Activated T-cell treated with anti-CD3 and anti-CD28 coated beads for 24 hours (primary cell): ENCODE data around the gene PTPRT.
"Not testable (repeated sequence)": the region's sequence is repeated elsewhere in the genome, so short reads cannot be mapped to it uniquely, and the experiment has no call there.

ENCODE experiments used
- DNase-seq: peaks from one replicate; pipeline ENCODE4 v3.0.0-alpha.2; 2020; ENCODE audit warnings: low read depth

PTPRT gene

GRCh38 chr20:42910808-42911207, 278.9 kb downstream of the PTPRT start:
- not testable (repeated sequence) for DNase-seq

- no peak for DNase-seq
Observed at GRCh38 chr20:42907730-42908129, 282.0 kb downstream of the PTPRT start.

DNA sequence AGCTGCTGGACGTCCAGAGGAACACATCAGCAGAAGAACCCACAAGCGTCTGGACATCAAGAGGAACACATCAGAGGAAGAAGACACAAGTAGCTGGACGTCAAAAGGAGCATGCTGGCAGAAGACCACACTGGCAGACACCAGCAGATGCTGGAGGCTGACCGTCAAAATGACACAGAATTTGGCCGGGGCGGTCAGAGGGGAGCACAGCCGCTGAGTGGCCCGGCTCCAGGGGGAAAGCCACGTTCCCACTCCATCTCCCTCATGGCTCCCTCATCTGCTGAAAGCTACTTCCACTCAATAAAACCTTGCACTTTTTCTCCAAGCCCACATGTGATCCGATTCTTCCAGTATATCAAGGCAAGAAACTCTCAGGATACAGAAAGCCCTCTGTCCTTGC, 283.6 kb downstream of the PTPRT start:
- no peak for DNase-seq

DNA sequence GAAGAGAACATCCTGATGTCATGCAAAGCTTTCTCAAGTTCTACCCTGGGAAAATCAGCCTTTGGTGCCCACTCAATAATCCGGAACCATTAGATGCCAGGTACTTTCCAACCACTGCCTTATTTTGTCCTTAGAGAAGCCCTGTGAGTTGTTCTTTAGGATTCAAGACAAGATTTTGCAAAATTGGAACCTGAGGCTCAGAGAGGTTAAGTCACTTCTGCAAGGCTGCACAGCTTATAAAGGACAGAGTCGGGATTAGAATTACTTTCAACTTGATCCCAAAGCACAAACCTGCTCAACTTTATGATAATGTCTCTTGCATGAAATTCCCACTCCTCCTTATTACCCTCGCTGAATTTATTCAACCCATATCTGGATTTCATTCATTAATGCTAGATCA, 287.2 kb downstream of the PTPRT start:
- no peak for DNase-seq

- no peak for DNase-seq
Observed at GRCh38 chr20:42901689-42902440, 287.8 kb downstream of the PTPRT start.

- DNase-seq, result not testable (repeated sequence)
Observed at GRCh38 chr20:42900764-42901163, 288.9 kb downstream of the PTPRT start.

DNA sequence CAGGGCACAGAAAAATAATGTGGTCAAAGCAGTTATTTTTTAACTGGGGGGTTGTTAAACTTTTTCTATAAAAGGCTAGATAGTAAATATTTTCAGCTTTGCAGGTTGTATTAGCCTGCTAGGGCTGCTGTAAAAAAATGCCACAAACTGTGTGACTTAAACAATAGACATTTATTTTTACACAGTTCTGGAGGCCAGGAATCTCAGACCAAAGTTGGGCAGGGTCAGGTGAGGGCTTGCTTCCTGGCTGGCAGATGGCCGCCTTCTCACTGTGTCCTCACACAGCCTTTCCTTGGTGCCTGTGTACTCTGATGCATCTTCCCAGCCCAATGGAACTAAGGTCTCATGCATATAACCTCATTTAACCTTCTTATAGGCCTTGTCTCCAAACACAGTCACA, 294.7 kb downstream of the PTPRT start:
- DNase-seq, result no peak

DNA sequence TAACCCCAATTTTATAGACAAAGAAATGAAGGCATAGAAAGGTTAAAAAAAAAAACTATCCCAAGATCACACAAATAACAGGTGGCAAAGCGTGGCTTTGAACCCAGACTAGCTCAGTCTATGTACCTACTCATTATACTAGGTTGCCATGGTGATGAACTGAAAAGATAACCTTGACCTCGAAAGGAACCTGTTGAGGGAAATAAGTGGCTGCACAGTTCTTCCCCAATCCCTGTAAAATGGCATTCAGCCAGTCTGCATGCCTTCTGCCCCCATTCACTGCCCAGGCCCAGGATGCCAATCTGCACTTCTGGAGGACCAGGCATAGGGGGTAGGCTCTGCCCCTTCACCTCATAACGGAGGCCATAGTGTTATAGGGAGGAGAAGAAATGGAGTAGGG, 295.2 kb downstream of the PTPRT start:
- no peak for DNase-seq

DNA sequence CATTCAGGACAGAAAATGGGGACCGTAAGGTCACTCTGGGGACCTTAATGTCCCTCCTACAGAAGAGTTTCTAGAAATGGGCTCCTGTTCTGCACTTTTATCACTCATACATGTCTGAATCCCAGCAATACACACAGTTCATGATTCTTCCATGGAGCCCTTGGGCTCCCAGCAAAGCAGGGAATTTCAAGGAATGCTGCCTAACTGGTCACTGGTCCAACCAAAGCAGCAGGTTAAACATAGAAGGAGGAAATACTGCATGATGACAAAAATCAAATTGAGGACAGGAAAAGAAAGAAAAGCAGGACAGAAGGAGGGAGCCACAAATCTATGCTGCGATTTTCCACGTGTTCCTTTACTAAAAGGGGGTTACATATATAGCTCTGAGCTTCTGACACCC, 300.2 kb downstream of the PTPRT start:
- no peak for DNase-seq

GRCh38 chr20:42887281-42887680, 302.4 kb downstream of the PTPRT start:
- no peak for DNase-seq

- no peak for DNase-seq
Observed at GRCh38 chr20:42886801-42887200, 302.9 kb downstream of the PTPRT start.

DNA sequence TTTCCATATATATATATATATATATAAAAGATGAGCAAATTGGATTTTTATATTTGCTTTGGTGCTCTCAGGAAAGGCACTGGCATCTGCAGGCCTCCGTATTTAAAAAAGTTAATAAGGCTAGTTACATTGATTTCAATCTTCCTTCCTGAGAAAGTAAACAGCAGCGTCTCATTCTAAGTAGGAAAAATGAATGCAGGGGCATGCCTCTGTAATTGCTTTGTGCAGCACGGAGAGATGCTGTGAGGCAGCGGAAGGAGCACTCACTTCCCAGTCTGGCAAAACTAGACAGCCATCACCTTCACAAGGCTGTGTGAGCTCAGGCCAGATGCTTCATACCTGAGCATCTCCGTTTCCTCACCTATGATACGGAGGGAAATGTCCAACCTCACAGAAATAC, 303.7 kb downstream of the PTPRT start:
- DNase-seq, result no peak

DNA sequence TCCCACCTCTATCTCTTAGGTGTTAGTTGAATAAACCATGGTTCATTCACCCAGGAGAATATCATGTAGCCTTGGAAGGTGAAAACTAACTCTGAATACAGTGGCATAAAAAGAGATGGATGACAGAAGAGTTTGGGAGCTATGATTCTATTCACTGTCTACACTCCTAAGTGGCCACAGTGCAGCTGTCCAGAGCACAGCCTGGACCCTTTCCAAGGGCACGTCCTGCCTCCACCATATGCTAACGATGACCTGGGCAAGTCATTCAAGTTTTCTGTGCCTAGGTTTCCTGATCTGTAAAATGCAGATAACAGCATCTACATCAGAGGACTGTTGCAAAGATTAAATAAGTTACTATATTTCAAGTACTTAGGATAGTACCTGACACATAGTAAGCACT, 314.1 kb downstream of the PTPRT start:
- DNase-seq, result no peak

GRCh38 chr20:42873259-42873658, 316.4 kb downstream of the PTPRT start:
- no peak for DNase-seq

DNA sequence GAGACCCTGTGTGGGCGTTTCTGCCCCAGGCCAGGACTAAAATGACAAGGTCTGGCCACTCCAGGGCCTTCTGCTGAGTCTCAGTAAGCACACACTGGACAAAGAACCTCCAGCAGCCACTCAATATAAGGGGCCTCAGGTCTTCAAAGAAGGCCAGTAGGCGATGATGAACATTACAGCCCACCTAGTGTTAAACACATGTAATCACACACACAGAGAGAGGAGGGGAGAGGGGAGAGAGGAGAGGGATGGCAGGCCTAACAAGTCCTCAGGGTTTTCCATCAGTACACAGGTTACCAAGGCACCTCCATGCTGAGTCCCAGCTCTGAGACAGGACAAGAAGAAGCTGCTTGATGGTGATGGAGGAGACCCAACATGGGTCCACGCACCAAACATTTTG, 325.6 kb downstream of the PTPRT start:
- DNase-seq, result no peak

- no peak for DNase-seq
Observed at GRCh38 chr20:42862446-42862845, 327.3 kb downstream of the PTPRT start.

DNA sequence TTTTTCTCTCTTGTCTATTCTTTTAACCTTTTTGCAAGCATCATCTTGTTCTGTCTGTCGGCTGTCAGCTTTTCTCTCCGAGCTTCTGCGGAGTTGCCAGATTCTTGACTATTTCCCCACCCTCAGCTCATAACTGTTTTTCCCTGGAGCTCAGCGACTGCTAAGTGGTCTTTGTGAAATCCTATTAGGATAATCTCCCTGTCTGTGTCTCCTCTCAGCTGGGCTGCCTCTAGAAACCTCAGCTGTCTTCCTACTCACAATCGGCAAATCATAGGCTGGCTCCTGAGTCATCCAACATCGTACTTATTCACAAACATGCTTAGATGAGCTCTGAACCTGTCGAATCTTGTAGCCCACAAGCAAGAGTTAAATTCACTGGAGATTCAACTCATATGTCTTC, 332.3 kb downstream of the PTPRT start:
- DNase-seq, result no peak

DNA sequence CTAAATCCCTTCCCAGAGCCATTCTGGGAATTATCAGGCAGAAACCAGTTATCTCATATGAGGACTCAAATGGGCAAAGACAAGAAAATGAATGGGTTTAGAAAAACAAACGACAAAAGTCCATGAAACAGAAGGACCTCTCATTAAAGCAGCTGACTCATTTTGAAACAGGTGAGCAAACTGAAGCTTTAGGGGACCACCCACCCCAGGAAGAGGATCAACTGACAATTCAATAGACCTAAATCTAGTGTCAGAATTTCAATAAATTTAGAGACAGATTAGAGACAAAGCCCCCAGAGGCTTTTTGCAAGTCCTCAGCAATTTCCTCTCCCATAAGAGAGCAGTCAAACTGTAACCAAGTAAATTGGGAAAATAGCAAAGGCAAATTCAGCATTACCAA, 333.8 kb downstream of the PTPRT start:
- DNase-seq, result no peak

- DNase-seq, result no peak
Observed at GRCh38 chr20:42852691-42853090, 337.0 kb downstream of the PTPRT start.

DNA sequence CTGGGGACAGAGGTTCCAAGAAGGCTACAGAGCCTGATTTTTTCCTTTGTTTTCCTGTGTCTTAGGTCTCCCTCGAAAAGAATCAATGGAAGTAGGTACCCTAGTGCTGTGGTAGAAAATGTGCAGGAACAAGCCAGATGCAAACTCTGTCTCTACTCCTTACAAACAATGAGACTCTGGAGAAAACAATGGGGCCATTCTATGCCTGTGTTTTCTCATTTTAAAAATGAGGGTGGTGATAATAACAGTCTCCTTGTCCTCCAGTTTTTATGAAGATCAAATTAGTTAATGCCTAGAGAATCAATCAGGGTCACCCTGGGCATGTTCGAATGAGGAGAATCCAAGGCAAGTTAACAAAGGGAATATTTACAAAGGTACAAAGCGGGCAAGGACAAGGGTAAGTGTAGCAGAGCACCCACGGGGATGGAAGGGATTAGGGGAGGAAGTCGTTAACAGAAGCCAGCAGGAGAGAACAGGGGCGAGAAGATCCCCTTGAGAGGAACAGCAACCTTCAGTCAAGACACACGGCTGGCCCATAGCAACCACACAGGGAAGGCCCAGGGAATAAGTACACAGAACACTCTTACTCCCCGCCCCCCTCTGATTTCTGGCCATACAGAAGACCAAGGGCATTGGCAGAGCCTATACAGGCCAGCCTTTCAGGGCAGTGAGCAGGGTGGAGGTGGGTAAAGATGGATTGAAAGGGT, 342.8 kb downstream of the PTPRT start:
- no peak for DNase-seq

- no peak for DNase-seq
Observed at GRCh38 chr20:42844751-42845150, 345.0 kb downstream of the PTPRT start.

GRCh38 chr20:42837456-42837855, 352.2 kb downstream of the PTPRT start:
- DNase-seq, result no peak

- DNase-seq, result no peak
Observed at GRCh38 chr20:42836339-42836738, 353.4 kb downstream of the PTPRT start.

- no peak for DNase-seq
Observed at GRCh38 chr20:42807876-42808275, 381.8 kb downstream of the PTPRT start.
